Esophagus muscularis mucosa (tissue), 4 donors: ENCODE measurements around the gene CCNF. TPM values are rescaled to one million over a fixed set of nuclear protein-coding genes. Genes with fewer than 3 reads are reported as not detected.
"Not testable (repeated sequence)": the region's sequence is repeated elsewhere in the genome, so short reads cannot be mapped to it uniquely, and the experiment has no call there.

ENCODE experiments used
- DNase-seq: peaks from one replicate; pipeline ENCODE4 v3.0.0-alpha.2; 2017; ENCODE audit errors: extremely low spot score
- H3K27ac ChIP-seq, 4 donors: fragments of 200-600 bp; sonication (generic); replicated peaks in 1 of 4; 1 replicate in 3 of 4; 2 replicates in 1 of 4; pipeline ENCODE4 v1.5.1; 2016 to 2019; ENCODE audit warnings: mild to moderate bottlenecking in 1 of 4
- H3K27me3 ChIP-seq, 4 donors: fragments of 200-600 bp; sonication (generic); one replicate each; pipeline versions ENCODE4 v1.5.1 to v1.6.0; 2016 to 2019
- H3K36me3 ChIP-seq, 4 donors: fragments of 200-600 bp; sonication (generic); one replicate each; pipeline ENCODE4 v1.5.1; 2016 to 2019
- H3K4me1 ChIP-seq, 4 donors: fragments of 200-600 bp; sonication (generic); one replicate each; pipeline ENCODE4 v1.5.1; 2016 to 2019
- H3K4me3 ChIP-seq, 4 donors: fragments of 200-600 bp; sonication (generic); 1 replicate in 2 of 4; 2 replicates in 2 of 4; pipeline ENCODE4 v1.5.1; 2016 to 2019; ENCODE audit warnings: mild to moderate bottlenecking in 4 of 4, moderate library complexity in 1 of 4
- H3K9me3 ChIP-seq, 4 donors: fragments of 200-600 bp; sonication (generic); 1 replicate in 3 of 4; 2 replicates in 1 of 4; pipeline ENCODE4 v1.5.1; 2016 to 2019
- CTCF ChIP-seq, 3 experiments: fragments of 200-600 bp in 2 of 3; fragments of 450-650 bp in 1 of 3; sonication (generic) in 2 of 3; IDR thresholded peaks; one replicate each; pipeline ENCODE4 v1.5.1; 2017 to 2019; ENCODE audit warnings: antibody characterized with exemption in 3 of 3, mild to moderate bottlenecking in 2 of 3, moderate library complexity in 1 of 3
- EP300 ChIP-seq: sonication (generic); formaldehyde crosslinking; IDR thresholded peaks from one replicate; pipeline ENCODE4 v1.6.1; 2017; ENCODE audit warnings: antibody characterized with exemption
- POLR2A ChIP-seq: fragments of 450-650 bp; IDR thresholded peaks from one replicate; pipeline ENCODE4 v1.6.1; 2017; ENCODE audit warnings: antibody characterized with exemption, moderate library complexity, mild to moderate bottlenecking, low read depth
- POLR2AphosphoS5 ChIP-seq, 2 donors: sonication (generic); formaldehyde crosslinking; IDR thresholded peaks; one replicate each; pipeline ENCODE4 v1.6.1; 2017; ENCODE audit warnings: antibody characterized with exemption in 2 of 2
- whole genome bisulfite sequencing: methylation state at CpG from one replicate; pipeline ENCODE4 v1.1.5; 2018; 5-methylcytosine and 5-hydroxymethylcytosine counted together
- intact Hi-C: fragments of 100-400 bp; cut with DNase I; formaldehyde crosslinking; loops from one replicate; pipeline ENCODE4 v1.15.1; 2023
- total RNA-seq, 4 donors: library from RNA; depleted of rRNA; stranded (reverse); fragments of >200 nt; gene quantifications; one replicate each; pipeline versions ENCODE4 v1.1.0 to v1.2.1, GENCODE V29; 2016

Gene CCNF
- total RNA-seq, 4 donors from 2014 or later: 0.83 to 2.5 (median 1.5) TPM

GRCh38 chr16:2477327-2477726 is 48.1 kb downstream of the CCNF start:
- Histone ChIP-seq H3K4me1 (peaks cover 16 to 44% (median 33%) of the 10 kb centered on the region in 4 donors), H3K36me3 (peaks cover 0 to 4% (median 0%) of the 10 kb centered on the region in 4 donors), H3K27ac (no peak overlapping the region), H3K9me3 (no peaks in the 10 kb centered on the region), H3K4me3 (no peak overlapping the region), H3K27me3 (peaks cover 0 to 13% (median 3%) of the 10 kb centered on the region in 4 donors)
- TF ChIP-seq POLR2AphosphoS5 (IDR thresholded peaks at IDR 0.05): no peak
- TF ChIP-seq CTCF (IDR thresholded peaks at IDR 0.05): no peak
- no peak for TF ChIP-seq EP300
- TF ChIP-seq POLR2A: no peak
- 95% methylated on average over 3 of the region's 3 CpGs for WGBS
- intact Hi-C loops: no loop called here
- no peak for DNase-seq

- H3K27ac ChIP-seq: no peak overlapping the region
- peaks cover 0 to 4% (median 0%) of the 10 kb centered on the region in 4 donors for H3K27me3 ChIP-seq
- DNase-seq: no peak
- H3K4me1 ChIP-seq: peaks cover 24 to 44% (median 37%) of the 10 kb centered on the region in 4 donors
- no peak for TF ChIP-seq EP300
- no peak for TF ChIP-seq POLR2AphosphoS5 (IDR thresholded peaks at IDR 0.05)
- no peak for TF ChIP-seq CTCF (IDR thresholded peaks at IDR 0.05)
- TF ChIP-seq POLR2A: no peak
- no peak overlapping the region for H3K4me3 ChIP-seq
- WGBS: 79% methylated on average over 8 of the region's 8 CpGs
- H3K36me3 ChIP-seq: peaks cover 0 to 4% (median 0%) of the 10 kb centered on the region in 4 donors
- intact Hi-C loops: no loop called here
- H3K9me3 ChIP-seq: no peaks in the 10 kb centered on the region
Observed at GRCh38 chr16:2478279-2478678, 49.0 kb downstream of the CCNF start.

GRCh38 chr16:2479996-2480395 is 50.7 kb downstream of the CCNF start:
- intact Hi-C loops, DNase-seq: not testable (repeated sequence)
- WGBS: 93% methylated on average over 10 of the region's 10 CpGs

GRCh38 chr16:2480948-2481347 is 51.7 kb downstream of the CCNF start:
- Histone ChIP-seq H3K9me3 (no peaks in the 10 kb centered on the region), H3K27me3 (no peaks in the 10 kb centered on the region), H3K36me3 (peaks cover 0 to 4% (median 2%) of the 10 kb centered on the region in 4 donors), H3K27ac (no peak overlapping the region), H3K4me3 (no peak overlapping the region), H3K4me1 (peaks cover 17 to 45% (median 33%) of the 10 kb centered on the region in 4 donors)
- TF ChIP-seq EP300: no peak
- TF ChIP-seq POLR2A: no peak
- TF ChIP-seq POLR2AphosphoS5 (IDR thresholded peaks at IDR 0.05): no peak
- TF ChIP-seq CTCF (IDR thresholded peaks at IDR 0.05): no peak
- WGBS: 91% methylated on average over 8 of the region's 12 CpGs
- intact Hi-C loops: no loop called here
- DNase-seq: no peak

More at GRCh38 chr16:2479996-2480395, 50.7 kb downstream of the CCNF start:
- not testable (repeated sequence) for H3K9me3 ChIP-seq, H3K4me3 ChIP-seq, H3K27me3 ChIP-seq, H3K27ac ChIP-seq, H3K36me3 ChIP-seq
- H3K4me1 ChIP-seq: peaks cover 20 to 46% (median 38%) of the 10 kb centered on the region in 4 donors

- 80% methylated on average over 7 of the region's 7 CpGs for WGBS
- peak overlapping the region in 1 of 4 donors; percentile 85 for H3K27ac ChIP-seq
- intact Hi-C loops: no loop called here
Observed at GRCh38 chr16:2481676-2482075, 52.4 kb downstream of the CCNF start.

More at GRCh38 chr16:2481676-2482075, 52.4 kb downstream of the CCNF start:
- TF ChIP-seq EP300 (no peak), CTCF (IDR thresholded peaks at IDR 0.05) (no peak), POLR2A (no peak), POLR2AphosphoS5 (IDR thresholded peaks at IDR 0.05) (no peak)
- Histone ChIP-seq H3K36me3 (peaks cover 0 to 9% (median 2%) of the 10 kb centered on the region in 4 donors), H3K27me3 (no peaks in the 10 kb centered on the region), H3K4me3 (no peak overlapping the region), H3K4me1 (peaks cover 16 to 45% (median 31%) of the 10 kb centered on the region in 4 donors), H3K9me3 (no peaks in the 10 kb centered on the region)
- DNase-seq: no peak
